ENCODE data around the gene RAB4B. TPM values are rescaled to one million over a fixed set of nuclear protein-coding genes. Genes with fewer than 3 reads are reported as not detected.
A peak's percentile ranks its signal among the peaks of the same experiment; 100 is the strongest.

RAB4B gene
- total and polyA plus RNA-seq, 2 donors (not counting 1 experiment from before 2014, with no cell fraction given) = 108 to 141 TPM

DNA sequence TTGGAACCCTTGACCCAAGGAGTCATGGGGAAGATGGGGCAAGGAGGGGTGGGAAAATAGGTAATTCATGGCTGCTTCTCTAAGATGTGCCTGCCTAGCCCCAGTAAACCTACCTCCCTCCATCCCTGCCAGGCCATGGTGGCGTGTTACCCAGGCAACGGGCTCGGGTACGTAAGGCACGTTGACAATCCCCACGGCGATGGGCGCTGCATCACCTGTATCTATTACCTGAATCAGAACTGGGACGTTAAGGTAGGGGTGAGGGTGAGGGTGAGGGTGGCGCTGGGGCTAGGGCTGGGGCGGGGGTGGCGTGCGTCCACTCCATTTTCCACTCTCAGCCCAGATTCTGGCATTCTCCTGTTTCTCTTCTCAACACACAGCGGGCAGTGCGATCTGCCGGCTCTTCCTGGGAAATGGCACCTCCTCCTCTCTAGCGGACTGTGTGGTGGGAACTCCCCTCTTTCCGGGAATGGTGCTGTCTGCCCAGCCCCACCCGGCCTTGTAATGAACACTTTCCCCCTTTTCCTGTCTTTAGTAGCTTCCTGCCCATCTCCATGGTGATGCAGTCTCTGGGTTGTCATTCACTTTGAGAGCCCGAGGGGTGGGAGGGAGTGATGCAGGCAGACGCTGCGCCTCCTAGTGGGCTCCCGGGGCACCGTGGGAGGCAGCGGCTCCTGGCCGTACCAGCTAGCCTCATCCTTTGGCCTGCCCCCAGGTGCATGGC lies 28.5 kb downstream of the RAB4B start:
- Mint-ChIP-seq H3K4me3 (peak overlapping the region; percentile 60), H3K9me3 (ENCODE audit: insufficient read depth) (no peaks in the 10 kb centered on the region), H3K4me1 (peaks cover 81% of the 10 kb centered on the region), H3K27me3 (no peaks in the 10 kb centered on the region), H3K27ac (peak overlapping the region; percentile 85)
- DNase-seq (peak; percentile 73), ATAC-seq (ENCODE audit: low read depth) (peak; percentile 15)
- peaks cover 0 to 76% of the 10 kb centered on the region in 2 experiments for H3K36me3 ChIP-seq (replicated peaks in 1 of 2; ENCODE audit: control extremely low read depth in 1 of 2, control insufficient read depth in 1 of 2, extremely low read depth in 1 of 2, insufficient read depth in 2 of 2, low read length in 1 of 2)
- peak overlapping the region; percentile 47 to 86 for H3K27ac ChIP-seq (ENCODE audit: low read length in 2 of 2)
- H3K79me2 ChIP-seq (ENCODE audit: control insufficient read depth, insufficient read depth, low read length) = peaks cover 79% of the 10 kb centered on the region
- no peak overlapping the region for H3K9ac ChIP-seq (ENCODE audit: low read length)
- no peaks in the 10 kb centered on the region for H3K27me3 ChIP-seq (replicated peaks in 1 of 4; ENCODE audit: control extremely low read depth in 1 of 4, control insufficient read depth in 3 of 4, insufficient read depth in 4 of 4, low read length in 3 of 4)
- peaks cover 82% of the 10 kb centered on the region for H4K20me1 ChIP-seq (ENCODE audit: control insufficient read depth, insufficient read depth, low read length, poor library complexity, severe bottlenecking)
- ChIA-PET CTCF (interaction anchor here (0.8 to 4.8 kb wide), 11 partner anchors 8 to 144 kb away, joined by 3 to 39 read pairs (median 8); partner anchors contain the start of genes ACTMAP, COQ8B, EGLN2 and ITPKC), POLR2A (interaction anchor here (0.6 to 1.5 kb wide), 5 partner anchors 8 to 204 kb away, joined by 3 to 8 read pairs (median 5); partner anchors contain the start of genes ACTMAP, EGLN2, RAB4B and SNRPA)
- no peak overlapping the region for H3K4me3 ChIP-seq (ENCODE audit: control extremely low read depth in 1 of 5, extremely low read depth in 1 of 5, insufficient read depth in 1 of 5, low read depth in 2 of 5, low read length in 4 of 5)
- H3K4me2 ChIP-seq (replicated peaks; ENCODE audit: low read depth, low read length, poor library complexity, severe bottlenecking) = peak overlapping the region; percentile 93
- H2AFZ ChIP-seq (ENCODE audit: insufficient read depth, low read depth, low read length, poor library complexity, severe bottlenecking) = no peak overlapping the region
- intact Hi-C loops (cut with micrococcal nuclease) = loop anchor here (1.0 to 2.0 kb wide), 2 partner anchors 8 to 56 kb away; partner anchors contain the start of genes ACTMAP and SNRPA
- H3K4me1 ChIP-seq (ENCODE audit: control insufficient read depth in 2 of 2, insufficient read depth in 2 of 2, low read length in 2 of 2) = peaks cover 60 to 76% of the 10 kb centered on the region in 2 donors
- H3K9me3 ChIP-seq (ENCODE audit: control extremely low read depth in 1 of 3, control insufficient read depth in 2 of 3, insufficient read depth in 1 of 3, low read length in 2 of 3) = no peaks in the 10 kb centered on the region
- no peak for TF ChIP-seq EZH2 (IDR thresholded peaks at IDR 0.05; ENCODE audit: borderline replicate concordance, insufficient read depth, low read depth, low read length, poor library complexity, severe bottlenecking)
- TF ChIP-seq, protein P1, sequence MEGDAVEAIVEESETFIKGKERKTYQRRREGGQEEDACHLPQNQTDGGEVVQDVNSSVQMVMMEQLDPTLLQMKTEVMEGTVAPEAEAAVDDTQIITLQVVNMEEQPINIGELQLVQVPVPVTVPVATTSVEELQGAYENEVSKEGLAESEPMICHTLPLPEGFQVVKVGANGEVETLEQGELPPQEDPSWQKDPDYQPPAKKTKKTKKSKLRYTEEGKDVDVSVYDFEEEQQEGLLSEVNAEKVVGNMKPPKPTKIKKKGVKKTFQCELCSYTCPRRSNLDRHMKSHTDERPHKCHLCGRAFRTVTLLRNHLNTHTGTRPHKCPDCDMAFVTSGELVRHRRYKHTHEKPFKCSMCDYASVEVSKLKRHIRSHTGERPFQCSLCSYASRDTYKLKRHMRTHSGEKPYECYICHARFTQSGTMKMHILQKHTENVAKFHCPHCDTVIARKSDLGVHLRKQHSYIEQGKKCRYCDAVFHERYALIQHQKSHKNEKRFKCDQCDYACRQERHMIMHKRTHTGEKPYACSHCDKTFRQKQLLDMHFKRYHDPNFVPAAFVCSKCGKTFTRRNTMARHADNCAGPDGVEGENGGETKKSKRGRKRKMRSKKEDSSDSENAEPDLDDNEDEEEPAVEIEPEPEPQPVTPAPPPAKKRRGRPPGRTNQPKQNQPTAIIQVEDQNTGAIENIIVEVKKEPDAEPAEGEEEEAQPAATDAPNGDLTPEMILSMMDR (IDR thresholded peaks at IDR 0.05) = peak; percentile 85
- WGBS (ENCODE audit: insufficient coverage) = 49% methylated on average over 18 of the region's 26 CpGs

All from B cell (primary cell).